ENCODE results near the gene CRAMP1. TPM values are rescaled to one million over a fixed set of nuclear protein-coding genes. Genes with fewer than 3 reads are reported as not detected.
"Not testable (repeated sequence)": the region's sequence is repeated elsewhere in the genome, so short reads cannot be mapped to it uniquely, and the experiment has no call there.

The CRAMP1 gene
- total RNA-seq, 6 donors from 2014 or later = 16.3 to 57.6 (median 20.6) TPM

DNA sequence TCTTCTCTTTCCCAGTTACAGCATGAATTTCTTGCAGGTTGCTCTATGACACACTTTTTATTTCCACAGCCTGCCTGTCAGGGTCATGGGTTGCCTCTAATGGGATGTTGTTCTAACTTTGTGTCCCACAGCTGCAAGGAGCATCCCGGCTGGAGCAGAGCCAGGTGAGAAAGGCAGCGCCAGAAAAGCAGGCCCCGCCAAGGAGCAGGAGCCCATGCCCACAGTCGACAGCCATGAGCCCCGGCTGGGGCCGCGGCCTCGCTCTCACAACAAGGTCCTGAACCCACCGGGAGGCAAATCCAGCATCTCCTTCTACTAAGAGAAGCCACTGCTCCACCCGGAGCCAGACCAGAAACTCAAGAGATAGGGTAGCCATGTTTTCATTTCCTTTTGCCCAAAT lies 86.5 kb downstream of the CRAMP1 start:
- ATAC-seq (ENCODE audit: low FRiP score in 2 of 2) (no peak), DNase-seq (peak in 1 of 2 donors; percentile 71)
- H3K36me3 ChIP-seq = peaks cover 0 to 56% (median 31%) of the 10 kb centered on the region in 4 donors
- no peaks in the 10 kb centered on the region for H3K4me1 ChIP-seq
- H3K27ac ChIP-seq = no peak overlapping the region
- H3K4me3 ChIP-seq = no peak overlapping the region
- no peaks in the 10 kb centered on the region for H3K27me3 ChIP-seq
- H3K9me3 ChIP-seq = no peaks in the 10 kb centered on the region
- 94% methylated on average over 10 of the region's 10 CpGs; no CpG with 5 or more reads in 1 of the 2 donors for WGBS, 2 donors
- TF ChIP-seq POLR2A (IDR thresholded peaks at IDR 0.05) (no peak), POLR2AphosphoS5 (IDR thresholded peaks at IDR 0.05) (no peak), EP300 (IDR thresholded peaks at IDR 0.05) (no peak)
- TF ChIP-seq, protein P1, sequence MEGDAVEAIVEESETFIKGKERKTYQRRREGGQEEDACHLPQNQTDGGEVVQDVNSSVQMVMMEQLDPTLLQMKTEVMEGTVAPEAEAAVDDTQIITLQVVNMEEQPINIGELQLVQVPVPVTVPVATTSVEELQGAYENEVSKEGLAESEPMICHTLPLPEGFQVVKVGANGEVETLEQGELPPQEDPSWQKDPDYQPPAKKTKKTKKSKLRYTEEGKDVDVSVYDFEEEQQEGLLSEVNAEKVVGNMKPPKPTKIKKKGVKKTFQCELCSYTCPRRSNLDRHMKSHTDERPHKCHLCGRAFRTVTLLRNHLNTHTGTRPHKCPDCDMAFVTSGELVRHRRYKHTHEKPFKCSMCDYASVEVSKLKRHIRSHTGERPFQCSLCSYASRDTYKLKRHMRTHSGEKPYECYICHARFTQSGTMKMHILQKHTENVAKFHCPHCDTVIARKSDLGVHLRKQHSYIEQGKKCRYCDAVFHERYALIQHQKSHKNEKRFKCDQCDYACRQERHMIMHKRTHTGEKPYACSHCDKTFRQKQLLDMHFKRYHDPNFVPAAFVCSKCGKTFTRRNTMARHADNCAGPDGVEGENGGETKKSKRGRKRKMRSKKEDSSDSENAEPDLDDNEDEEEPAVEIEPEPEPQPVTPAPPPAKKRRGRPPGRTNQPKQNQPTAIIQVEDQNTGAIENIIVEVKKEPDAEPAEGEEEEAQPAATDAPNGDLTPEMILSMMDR (IDR thresholded peaks at IDR 0.05) = no peak

DNA sequence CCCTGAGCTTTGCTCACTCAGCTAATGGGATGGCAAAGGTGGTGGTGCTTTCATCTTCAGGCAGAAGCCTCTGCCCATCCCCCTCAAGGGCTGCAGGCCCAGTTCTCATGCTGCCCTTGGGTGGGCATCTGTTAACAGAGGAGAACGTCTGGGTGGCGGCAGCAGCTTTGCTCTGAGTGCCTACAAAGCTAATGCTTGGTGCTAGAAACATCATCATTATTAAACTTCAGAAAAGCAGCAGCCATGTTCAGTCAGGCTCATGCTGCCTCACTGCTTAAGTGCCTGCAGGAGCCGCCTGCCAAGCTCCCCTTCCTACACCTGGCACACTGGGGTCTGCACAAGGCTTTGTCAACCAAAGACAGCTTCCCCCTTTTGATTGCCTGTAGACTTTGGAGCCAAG lies 88.1 kb downstream of the CRAMP1 start:
- no peaks in the 10 kb centered on the region for H3K27me3 ChIP-seq
- H3K4me1 ChIP-seq = peaks cover 5 to 8% (median 6%) of the 10 kb centered on the region in 4 donors
- no peaks in the 10 kb centered on the region for H3K9me3 ChIP-seq
- H3K27ac ChIP-seq = no peak overlapping the region
- H3K4me3 ChIP-seq = no peak overlapping the region
- TF ChIP-seq, protein P1 (IDR thresholded peaks at IDR 0.05) = no peak
- TF ChIP-seq POLR2A (IDR thresholded peaks at IDR 0.05) (no peak), EP300 (IDR thresholded peaks at IDR 0.05) (no peak), POLR2AphosphoS5 (IDR thresholded peaks at IDR 0.05) (no peak)
- no peak for DNase-seq
- 89% methylated on average over 3 of the region's 3 CpGs; no CpG with 5 or more reads in 1 of the 2 donors for whole genome bisulfite sequencing, 2 donors
- ATAC-seq (ENCODE audit: low FRiP score in 2 of 2) = no peak
- H3K36me3 ChIP-seq = peaks cover 0 to 43% (median 28%) of the 10 kb centered on the region in 4 donors

DNA sequence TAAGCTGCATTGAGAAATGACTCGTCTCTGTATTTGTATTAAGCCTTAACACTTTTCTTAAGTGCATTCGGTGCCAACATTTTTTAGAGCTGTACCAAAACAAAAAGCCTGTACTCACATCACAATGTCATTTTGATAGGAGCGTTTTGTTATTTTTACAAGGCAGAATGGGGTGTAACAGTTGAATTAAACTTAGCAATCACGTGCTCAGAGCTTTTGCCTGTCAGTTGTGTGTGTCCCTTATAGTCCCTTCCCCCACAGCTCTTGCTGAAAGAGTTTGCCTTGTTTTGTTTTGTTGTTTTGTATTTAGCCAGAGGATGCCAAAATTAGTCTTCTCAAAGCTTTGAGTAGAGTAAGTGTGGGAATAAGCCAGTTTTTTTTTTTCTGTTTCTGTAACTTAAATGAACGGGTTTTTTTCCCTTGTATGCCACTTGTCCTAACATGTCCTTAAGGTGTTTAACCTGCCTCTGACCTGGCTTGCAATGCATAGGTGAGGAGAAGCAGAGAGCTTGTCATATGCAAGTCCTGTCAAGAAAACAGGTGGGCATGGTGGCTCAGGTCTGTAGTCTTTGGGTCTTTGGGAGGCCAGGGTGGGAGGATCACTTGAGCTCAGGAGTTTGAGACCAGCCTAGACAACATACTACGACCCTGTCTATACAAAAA lies 89.2 kb downstream of the CRAMP1 start:
- 79 to 89% methylated on average over 6 of the region's 6 CpGs for WGBS, 2 donors
- Histone ChIP-seq H3K27me3 (no peaks in the 10 kb centered on the region), H3K4me3 (no peak overlapping the region), H3K4me1 (peaks cover 5 to 8% (median 6%) of the 10 kb centered on the region in 4 donors), H3K36me3 (peaks cover 0 to 43% (median 27%) of the 10 kb centered on the region in 4 donors), H3K27ac (no peak overlapping the region), H3K9me3 (no peaks in the 10 kb centered on the region)
- DNase-seq (no peak), ATAC-seq (ENCODE audit: low FRiP score in 2 of 2) (no peak)
- TF ChIP-seq POLR2AphosphoS5 (IDR thresholded peaks at IDR 0.05) (no peak), POLR2A (IDR thresholded peaks at IDR 0.05) (no peak), EP300 (IDR thresholded peaks at IDR 0.05) (no peak)
- TF ChIP-seq, protein P1 (IDR thresholded peaks at IDR 0.05) = no peak

DNA sequence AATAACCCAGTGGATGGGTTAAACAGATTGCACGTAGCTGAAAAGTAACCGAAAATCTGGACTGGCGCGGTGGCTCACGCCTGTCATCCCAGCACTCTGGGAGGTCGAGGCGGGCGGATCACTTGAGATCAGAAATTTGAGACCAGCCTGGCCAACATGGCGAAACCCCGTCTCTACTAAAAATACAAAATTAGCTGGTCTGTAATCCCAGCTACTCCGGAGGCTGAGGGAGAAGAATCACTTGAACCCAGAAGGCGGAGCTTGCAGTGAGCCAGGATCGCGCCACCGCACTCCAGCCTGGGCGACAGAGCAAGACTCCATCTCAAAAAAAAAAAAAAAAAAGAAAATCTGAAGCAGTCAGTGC lies 93.1 kb downstream of the CRAMP1 start:
- H3K9me3 ChIP-seq, H3K27me3 ChIP-seq: not testable (repeated sequence)
- peak in 1 of 2 donors; percentile 53 for DNase-seq
- H3K4me3 ChIP-seq = peak overlapping the region; percentile 67 to 89 (median 79)
- WGBS, 2 donors = 0 to 1% methylated on average over 14 to 16 of the region's 16 CpGs
- peak; percentile 52 to 66 for ATAC-seq (ENCODE audit: low FRiP score in 2 of 2)
- H3K4me1 ChIP-seq = peaks cover 23 to 35% (median 26%) of the 10 kb centered on the region in 4 donors
- peaks cover 0 to 15% (median 9%) of the 10 kb centered on the region in 4 donors for H3K36me3 ChIP-seq
- peak overlapping the region; percentile 89 to 97 (median 92) for H3K27ac ChIP-seq

DNA sequence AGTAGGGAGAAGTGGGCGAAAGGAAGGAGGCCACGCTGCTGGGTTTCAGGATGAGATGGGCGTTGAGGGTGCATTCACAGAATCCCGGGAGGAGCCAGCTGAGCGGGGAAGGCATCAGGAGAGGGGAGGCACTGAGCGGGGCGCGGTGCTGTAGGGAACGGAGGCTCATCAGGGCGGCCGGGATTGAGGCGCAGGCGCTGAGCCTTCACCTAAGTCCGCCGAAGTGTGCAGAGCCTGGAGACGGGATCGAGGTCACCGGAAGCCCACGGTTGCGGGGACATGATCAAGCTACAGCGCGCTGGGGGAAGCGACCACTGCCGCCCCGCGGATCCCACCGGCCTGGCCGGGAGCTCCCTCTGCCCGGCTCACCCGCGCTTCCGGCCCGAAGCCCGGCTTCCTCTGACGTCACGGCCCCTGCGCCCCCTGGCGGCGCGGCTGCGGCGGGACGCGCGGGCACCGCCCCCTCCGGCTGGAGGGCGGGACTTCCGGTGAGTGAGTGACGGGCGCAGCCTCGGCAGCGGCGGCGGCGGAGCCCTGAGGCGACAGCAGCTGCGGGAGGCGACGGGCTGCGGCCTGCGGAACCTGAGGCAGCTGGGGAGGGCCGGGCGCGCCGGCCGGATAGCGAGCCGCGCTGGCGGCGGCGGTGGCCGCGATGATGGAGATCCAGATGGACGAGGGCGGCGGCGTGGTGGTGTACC lies 93.7 kb downstream of the CRAMP1 start, which contains the start of gene MAPK8IP3:
MAPK8IP3 (plus strand) TSS at position 508 of the 698 bp plus-strand sequence; CDS start at position 653, 145 bp downstream.
- DNase-seq (peak; percentile 89 to 100), ATAC-seq (ENCODE audit: low FRiP score in 2 of 2) (peak; percentile 94 to 97)
- 0% methylated on average over 9 to 41 of the region's 79 CpGs for WGBS, 2 donors
- Histone ChIP-seq H3K27ac (peak within 1 kb of the TSS; percentile 89 to 97 (median 92)), H3K27me3 (no peaks in the 10 kb centered on the region), H3K4me1 (peaks cover 23 to 35% (median 26%) of the 10 kb centered on the region in 4 donors), H3K9me3 (no peaks in the 10 kb centered on the region), H3K36me3 (peaks cover 0 to 10% (median 4%) of the 10 kb centered on the region in 4 donors), H3K4me3 (peak within 1 kb of the TSS; percentile 67 to 89 (median 87))
- TF ChIP-seq, protein P1 (IDR thresholded peaks at IDR 0.05) = peak; percentile 98 to 100 (median 100)
- peak in 1 of 4 donors; percentile 26 for TF ChIP-seq EP300 (IDR thresholded peaks at IDR 0.05)
- peak; percentile 86 to 99 (median 96) for TF ChIP-seq POLR2A (IDR thresholded peaks at IDR 0.05)
- peak; percentile 77 to 92 for TF ChIP-seq POLR2AphosphoS5 (IDR thresholded peaks at IDR 0.05)
